ENCODE data around the gene COIL. TPM values are rescaled to one million over a fixed set of nuclear protein-coding genes. Genes with fewer than 3 reads are reported as not detected.
A peak's percentile ranks its signal among the peaks of the same experiment; 100 is the strongest.

COIL gene
- polyA plus RNA-seq, 3 donors = 3.0 to 6.6 (median 5.3) TPM

DNA sequence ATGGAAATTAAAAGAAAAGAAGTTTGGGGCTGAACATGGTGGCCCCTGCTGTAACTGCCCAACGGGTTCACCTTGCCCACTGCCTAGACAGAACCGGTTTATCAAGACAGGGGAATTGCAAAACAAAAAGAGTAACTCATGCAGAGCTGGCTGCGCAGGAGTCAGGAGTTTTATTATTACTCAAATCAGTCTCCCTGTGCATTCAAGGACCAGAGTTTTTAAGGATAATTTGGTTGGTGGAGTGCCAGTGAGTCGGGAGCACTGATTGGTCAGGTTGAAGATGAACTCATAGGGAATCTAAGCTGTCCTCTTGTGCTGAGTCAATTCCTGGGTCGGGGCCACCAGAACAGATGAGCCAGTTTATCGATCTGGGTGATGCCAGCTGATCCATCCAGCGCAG lies 12.7 kb upstream of the COIL start:
- peak overlapping the region in 1 of 7 donors; percentile 23 for H3K27ac Mint-ChIP-seq
- no peak overlapping the region for H3K4me3 Mint-ChIP-seq
- Histone ChIP-seq H3K4me1 (ENCODE audit: control insufficient read depth in 1 of 2, insufficient read depth in 2 of 2, low read length in 2 of 2) (peaks cover 5 to 12% of the 10 kb centered on the region in 2 donors), H3K79me2 (ENCODE audit: insufficient read depth, low read length) (peaks cover 6% of the 10 kb centered on the region), H2AFZ (ENCODE audit: insufficient read depth, low read depth, low read length, poor library complexity, severe bottlenecking) (no peak overlapping the region), H3K9ac (ENCODE audit: insufficient read depth, low read length, poor library complexity, severe bottlenecking) (no peak overlapping the region), H4K20me1 (ENCODE audit: insufficient read depth, low read length) (no peaks in the 10 kb centered on the region), H3K9me3 (replicated peaks in 1 of 2; ENCODE audit: control insufficient read depth in 1 of 2, insufficient read depth in 1 of 2, low read length in 2 of 2) (peaks cover 0 to 3% of the 10 kb centered on the region in 2 donors), H3K4me3 (replicated peaks in 1 of 3; ENCODE audit: low read depth in 2 of 3, low read length in 3 of 3) (no peak overlapping the region), H3K27me3 (ENCODE audit: control insufficient read depth in 2 of 2, insufficient read depth in 2 of 2, low read length in 2 of 2) (no peaks in the 10 kb centered on the region), H3K36me3 (replicated peaks in 1 of 2; ENCODE audit: control insufficient read depth in 1 of 2, insufficient read depth in 2 of 2, low read length in 2 of 2) (no peaks in the 10 kb centered on the region), H3K27ac (ENCODE audit: low read depth in 1 of 2, low read length in 2 of 2) (no peak overlapping the region), H3K4me2 (replicated peaks; ENCODE audit: extremely low read depth, low read length, poor library complexity, severe bottlenecking) (no peak overlapping the region)
- no peaks in the 10 kb centered on the region for H3K36me3 Mint-ChIP-seq
- H3K27me3 Mint-ChIP-seq (ENCODE audit: low read depth in 3 of 3) = peaks cover 0 to 2% (median 0%) of the 10 kb centered on the region in 3 donors
- H3K9me3 Mint-ChIP-seq = peaks cover 0 to 7% (median 0%) of the 10 kb centered on the region in 7 donors
- 92% methylated on average over 5 of the region's 7 CpGs for WGBS (ENCODE audit: insufficient coverage)
- intact Hi-C loops (cut with micrococcal nuclease) = no loop called here
- H3K4me1 Mint-ChIP-seq = peaks cover 7% of the 10 kb centered on the region
- DNase-seq = no peak
- TF ChIP-seq, protein P1, sequence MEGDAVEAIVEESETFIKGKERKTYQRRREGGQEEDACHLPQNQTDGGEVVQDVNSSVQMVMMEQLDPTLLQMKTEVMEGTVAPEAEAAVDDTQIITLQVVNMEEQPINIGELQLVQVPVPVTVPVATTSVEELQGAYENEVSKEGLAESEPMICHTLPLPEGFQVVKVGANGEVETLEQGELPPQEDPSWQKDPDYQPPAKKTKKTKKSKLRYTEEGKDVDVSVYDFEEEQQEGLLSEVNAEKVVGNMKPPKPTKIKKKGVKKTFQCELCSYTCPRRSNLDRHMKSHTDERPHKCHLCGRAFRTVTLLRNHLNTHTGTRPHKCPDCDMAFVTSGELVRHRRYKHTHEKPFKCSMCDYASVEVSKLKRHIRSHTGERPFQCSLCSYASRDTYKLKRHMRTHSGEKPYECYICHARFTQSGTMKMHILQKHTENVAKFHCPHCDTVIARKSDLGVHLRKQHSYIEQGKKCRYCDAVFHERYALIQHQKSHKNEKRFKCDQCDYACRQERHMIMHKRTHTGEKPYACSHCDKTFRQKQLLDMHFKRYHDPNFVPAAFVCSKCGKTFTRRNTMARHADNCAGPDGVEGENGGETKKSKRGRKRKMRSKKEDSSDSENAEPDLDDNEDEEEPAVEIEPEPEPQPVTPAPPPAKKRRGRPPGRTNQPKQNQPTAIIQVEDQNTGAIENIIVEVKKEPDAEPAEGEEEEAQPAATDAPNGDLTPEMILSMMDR (IDR thresholded peaks at IDR 0.05) = no peak

DNA sequence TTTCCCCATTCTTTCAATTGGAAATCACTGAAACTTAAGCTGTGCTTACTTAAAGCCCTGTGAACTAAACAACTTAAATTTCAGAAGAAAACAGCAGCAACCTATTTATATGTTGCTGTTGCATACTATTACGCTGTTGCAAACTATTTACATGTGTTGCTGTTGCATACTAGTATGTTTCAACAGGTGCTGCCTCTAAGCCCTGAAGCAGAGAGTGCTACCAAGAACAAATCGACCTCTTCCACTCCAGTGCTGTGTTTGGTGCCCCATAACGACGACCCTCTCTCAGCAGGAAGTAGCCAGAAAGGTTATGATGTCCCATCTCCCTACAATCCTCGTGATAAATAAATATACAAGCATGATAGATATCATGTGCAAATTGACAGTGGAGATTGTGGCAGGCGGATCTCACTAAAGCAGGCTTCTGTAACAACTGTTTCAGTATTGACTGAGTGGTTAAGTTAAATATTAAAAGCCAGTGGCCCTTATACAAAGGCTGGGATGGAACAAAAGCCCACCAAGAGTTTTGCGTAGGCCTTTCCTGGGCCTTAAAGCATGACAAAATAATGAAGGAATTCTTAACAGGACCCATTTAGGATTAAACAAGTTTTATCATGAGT lies 11.4 kb upstream of the COIL start:
- Histone ChIP-seq H3K27me3 (ENCODE audit: control insufficient read depth in 2 of 2, insufficient read depth in 2 of 2, low read length in 2 of 2) (no peaks in the 10 kb centered on the region), H2AFZ (ENCODE audit: insufficient read depth, low read depth, low read length, poor library complexity, severe bottlenecking) (no peak overlapping the region), H3K4me1 (ENCODE audit: control insufficient read depth in 1 of 2, insufficient read depth in 2 of 2, low read length in 2 of 2) (peaks cover 2 to 6% of the 10 kb centered on the region in 2 donors), H3K9me3 (replicated peaks in 1 of 2; ENCODE audit: control insufficient read depth in 1 of 2, insufficient read depth in 1 of 2, low read length in 2 of 2) (peaks cover 0 to 3% of the 10 kb centered on the region in 2 donors), H3K79me2 (ENCODE audit: insufficient read depth, low read length) (no peaks in the 10 kb centered on the region), H3K27ac (ENCODE audit: low read depth in 1 of 2, low read length in 2 of 2) (no peak overlapping the region), H3K9ac (ENCODE audit: insufficient read depth, low read length, poor library complexity, severe bottlenecking) (no peak overlapping the region), H3K4me3 (replicated peaks in 1 of 3; ENCODE audit: low read depth in 2 of 3, low read length in 3 of 3) (no peak overlapping the region), H4K20me1 (ENCODE audit: insufficient read depth, low read length) (no peaks in the 10 kb centered on the region), H3K36me3 (replicated peaks in 1 of 2; ENCODE audit: control insufficient read depth in 1 of 2, insufficient read depth in 2 of 2, low read length in 2 of 2) (no peaks in the 10 kb centered on the region), H3K4me2 (replicated peaks; ENCODE audit: extremely low read depth, low read length, poor library complexity, severe bottlenecking) (no peak overlapping the region)
- peaks cover 0 to 7% (median 0%) of the 10 kb centered on the region in 7 donors for H3K9me3 Mint-ChIP-seq
- no peak overlapping the region for H3K27ac Mint-ChIP-seq
- H3K36me3 Mint-ChIP-seq = no peaks in the 10 kb centered on the region
- H3K4me1 Mint-ChIP-seq = peaks cover 5% of the 10 kb centered on the region
- 90% methylated on average over 2 of the region's 7 CpGs for WGBS (ENCODE audit: insufficient coverage)
- intact Hi-C loops (cut with micrococcal nuclease) = no loop called here
- no peak for DNase-seq
- TF ChIP-seq, protein P1 (IDR thresholded peaks at IDR 0.05) = no peak
- H3K4me3 Mint-ChIP-seq = no peak overlapping the region
- H3K27me3 Mint-ChIP-seq (ENCODE audit: low read depth in 3 of 3) = no peaks in the 10 kb centered on the region
